Esophagus muscularis mucosa (tissue), 4 donors: Measurements from ENCODE around the gene SLC4A2. TPM values are rescaled to one million over a fixed set of nuclear protein-coding genes. Genes with fewer than 3 reads are reported as not detected.

Source experiments
- DNase-seq: peaks from one replicate; pipeline ENCODE4 v3.0.0-alpha.2; 2017; ENCODE audit errors: extremely low spot score
- H3K27ac ChIP-seq, 4 donors: fragments of 200-600 bp; sonication (generic); replicated peaks in 1 of 4; 1 replicate in 3 of 4; 2 replicates in 1 of 4; pipeline ENCODE4 v1.5.1; 2016 to 2019; ENCODE audit warnings: mild to moderate bottlenecking in 1 of 4
- H3K27me3 ChIP-seq, 4 donors: fragments of 200-600 bp; sonication (generic); one replicate each; pipeline versions ENCODE4 v1.5.1 to v1.6.0; 2016 to 2019
- H3K36me3 ChIP-seq, 4 donors: fragments of 200-600 bp; sonication (generic); one replicate each; pipeline ENCODE4 v1.5.1; 2016 to 2019
- H3K4me1 ChIP-seq, 4 donors: fragments of 200-600 bp; sonication (generic); one replicate each; pipeline ENCODE4 v1.5.1; 2016 to 2019
- H3K4me3 ChIP-seq, 4 donors: fragments of 200-600 bp; sonication (generic); 1 replicate in 2 of 4; 2 replicates in 2 of 4; pipeline ENCODE4 v1.5.1; 2016 to 2019; ENCODE audit warnings: mild to moderate bottlenecking in 4 of 4, moderate library complexity in 1 of 4
- H3K9me3 ChIP-seq, 4 donors: fragments of 200-600 bp; sonication (generic); 1 replicate in 3 of 4; 2 replicates in 1 of 4; pipeline ENCODE4 v1.5.1; 2016 to 2019
- EP300 ChIP-seq: sonication (generic); formaldehyde crosslinking; IDR thresholded peaks from one replicate; pipeline ENCODE4 v1.6.1; 2017; ENCODE audit warnings: antibody characterized with exemption
- POLR2A ChIP-seq: fragments of 450-650 bp; IDR thresholded peaks from one replicate; pipeline ENCODE4 v1.6.1; 2017; ENCODE audit warnings: antibody characterized with exemption, moderate library complexity, mild to moderate bottlenecking, low read depth
- POLR2AphosphoS5 ChIP-seq, 2 donors: sonication (generic); formaldehyde crosslinking; IDR thresholded peaks; one replicate each; pipeline ENCODE4 v1.6.1; 2017; ENCODE audit warnings: antibody characterized with exemption in 2 of 2
- WGBS: methylation state at CpG from one replicate; pipeline ENCODE4 v1.1.5; 2018; 5-methylcytosine and 5-hydroxymethylcytosine counted together
- intact Hi-C: fragments of 100-400 bp; cut with DNase I; formaldehyde crosslinking; loops from one replicate; pipeline ENCODE4 v1.15.1; 2023
- total RNA-seq, 4 donors: library from RNA; depleted of rRNA; stranded (reverse); fragments of >200 nt; gene quantifications; one replicate each; pipeline versions ENCODE4 v1.1.0 to v1.2.1, GENCODE V29; 2016
- TF ChIP-seq, protein P1 (sequence below), 3 experiments: fragments of 200-600 bp in 2 of 3; fragments of 450-650 bp in 1 of 3; sonication (generic) in 2 of 3; IDR thresholded peaks; one replicate each; pipeline ENCODE4 v1.5.1; 2017 to 2019; ENCODE audit warnings: antibody characterized with exemption in 3 of 3, mild to moderate bottlenecking in 2 of 3, moderate library complexity in 1 of 3

Gene SLC4A2
- total RNA-seq, 4 donors from 2014 or later, result 96.8 to 165 (median 122) TPM

- no peak for TF ChIP-seq EP300
- TF ChIP-seq POLR2AphosphoS5 (IDR thresholded peaks at IDR 0.05), result peak; percentile 74 to 82
- peak; percentile 48 for TF ChIP-seq POLR2A
- TF ChIP-seq, protein P1, sequence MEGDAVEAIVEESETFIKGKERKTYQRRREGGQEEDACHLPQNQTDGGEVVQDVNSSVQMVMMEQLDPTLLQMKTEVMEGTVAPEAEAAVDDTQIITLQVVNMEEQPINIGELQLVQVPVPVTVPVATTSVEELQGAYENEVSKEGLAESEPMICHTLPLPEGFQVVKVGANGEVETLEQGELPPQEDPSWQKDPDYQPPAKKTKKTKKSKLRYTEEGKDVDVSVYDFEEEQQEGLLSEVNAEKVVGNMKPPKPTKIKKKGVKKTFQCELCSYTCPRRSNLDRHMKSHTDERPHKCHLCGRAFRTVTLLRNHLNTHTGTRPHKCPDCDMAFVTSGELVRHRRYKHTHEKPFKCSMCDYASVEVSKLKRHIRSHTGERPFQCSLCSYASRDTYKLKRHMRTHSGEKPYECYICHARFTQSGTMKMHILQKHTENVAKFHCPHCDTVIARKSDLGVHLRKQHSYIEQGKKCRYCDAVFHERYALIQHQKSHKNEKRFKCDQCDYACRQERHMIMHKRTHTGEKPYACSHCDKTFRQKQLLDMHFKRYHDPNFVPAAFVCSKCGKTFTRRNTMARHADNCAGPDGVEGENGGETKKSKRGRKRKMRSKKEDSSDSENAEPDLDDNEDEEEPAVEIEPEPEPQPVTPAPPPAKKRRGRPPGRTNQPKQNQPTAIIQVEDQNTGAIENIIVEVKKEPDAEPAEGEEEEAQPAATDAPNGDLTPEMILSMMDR (IDR thresholded peaks at IDR 0.05), result peak; percentile 42 to 54 (median 49)
- Histone ChIP-seq H3K27ac (peak within 1 kb of the TSS; percentile 80 to 88 (median 84)), H3K4me3 (peak within 1 kb of the TSS; percentile 69 to 91 (median 74)), H3K27me3 (peaks cover 0 to 1% (median 0%) of the 10 kb centered on the region in 4 donors), H3K36me3 (peaks cover 0 to 22% (median 4%) of the 10 kb centered on the region in 4 donors), H3K4me1 (peaks cover 7 to 27% (median 19%) of the 10 kb centered on the region in 4 donors), H3K9me3 (no peaks in the 10 kb centered on the region)
- peak; percentile 99 for DNase-seq
- intact Hi-C loops, result loop anchor here (5.0 kb wide), 2 partner anchors 34 to 84 kb away; no protein-coding TSS in a partner anchor
- under 1% methylated on average over 19 of the region's 53 CpGs for WGBS
Observed at GRCh38 chr7:151028131-151028947, 31.1 kb upstream of the SLC4A2 start, which contains the start of gene ABCB8. Gene ABCB8 (plus strand): TSS chr7:151028450. CDS start chr7:151028516, 66 bp downstream.

- no peak for DNase-seq
- no peaks in the 10 kb centered on the region for H3K9me3 ChIP-seq
- no peaks in the 10 kb centered on the region for H3K27me3 ChIP-seq
- no peak for TF ChIP-seq EP300
- no peak for TF ChIP-seq POLR2A
- TF ChIP-seq, protein P1 (IDR thresholded peaks at IDR 0.05), result no peak
- TF ChIP-seq POLR2AphosphoS5 (IDR thresholded peaks at IDR 0.05), result no peak
- H3K4me3 ChIP-seq, result peak overlapping the region; percentile 69 to 91 (median 74)
- peaks cover 0 to 29% (median 7%) of the 10 kb centered on the region in 4 donors for H3K36me3 ChIP-seq
- 63% methylated on average over 17 of the region's 17 CpGs for WGBS
- intact Hi-C loops, result loop anchor here (5.0 kb wide), 2 partner anchors 33 to 83 kb away; no protein-coding TSS in a partner anchor
- H3K4me1 ChIP-seq, result peaks cover 7 to 27% (median 19%) of the 10 kb centered on the region in 4 donors
- H3K27ac ChIP-seq, result peak overlapping the region; percentile 80 to 88 (median 84)
Observed at GRCh38 chr7:151028948-151029501, 30.4 kb upstream of the SLC4A2 start.

DNA sequence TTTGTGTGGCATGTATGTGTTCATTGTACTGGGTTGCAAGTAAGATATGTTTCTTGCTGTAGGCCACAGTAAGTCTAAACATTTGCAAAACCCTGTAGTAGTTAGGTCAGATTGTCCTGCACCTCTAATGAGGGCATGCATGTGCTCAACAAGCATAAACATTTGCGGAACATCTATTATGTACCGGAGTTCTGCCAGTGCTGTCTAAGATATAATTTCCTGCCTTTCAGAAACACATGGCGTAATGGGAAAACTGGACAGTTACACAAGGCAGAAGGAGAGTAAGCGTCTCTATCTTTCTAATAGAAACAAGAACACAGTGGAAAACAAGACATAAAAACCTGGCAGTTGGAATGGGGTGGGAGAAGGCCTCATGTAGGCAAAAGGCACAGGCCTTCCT, 28.4 kb upstream of the SLC4A2 start:
- DNase-seq, result no peak
- Histone ChIP-seq H3K27ac (no peak overlapping the region), H3K4me1 (peaks cover 12 to 27% (median 19%) of the 10 kb centered on the region in 4 donors), H3K27me3 (no peaks in the 10 kb centered on the region), H3K36me3 (peaks cover 12 to 49% (median 23%) of the 10 kb centered on the region in 4 donors), H3K9me3 (no peaks in the 10 kb centered on the region), H3K4me3 (no peak overlapping the region)
- intact Hi-C loops, result no loop called here
- 93% methylated on average over 4 of the region's 4 CpGs for WGBS
- TF ChIP-seq POLR2A, result no peak
- no peak for TF ChIP-seq POLR2AphosphoS5 (IDR thresholded peaks at IDR 0.05)
- TF ChIP-seq EP300, result no peak
- TF ChIP-seq, protein P1 (IDR thresholded peaks at IDR 0.05), result no peak

DNA sequence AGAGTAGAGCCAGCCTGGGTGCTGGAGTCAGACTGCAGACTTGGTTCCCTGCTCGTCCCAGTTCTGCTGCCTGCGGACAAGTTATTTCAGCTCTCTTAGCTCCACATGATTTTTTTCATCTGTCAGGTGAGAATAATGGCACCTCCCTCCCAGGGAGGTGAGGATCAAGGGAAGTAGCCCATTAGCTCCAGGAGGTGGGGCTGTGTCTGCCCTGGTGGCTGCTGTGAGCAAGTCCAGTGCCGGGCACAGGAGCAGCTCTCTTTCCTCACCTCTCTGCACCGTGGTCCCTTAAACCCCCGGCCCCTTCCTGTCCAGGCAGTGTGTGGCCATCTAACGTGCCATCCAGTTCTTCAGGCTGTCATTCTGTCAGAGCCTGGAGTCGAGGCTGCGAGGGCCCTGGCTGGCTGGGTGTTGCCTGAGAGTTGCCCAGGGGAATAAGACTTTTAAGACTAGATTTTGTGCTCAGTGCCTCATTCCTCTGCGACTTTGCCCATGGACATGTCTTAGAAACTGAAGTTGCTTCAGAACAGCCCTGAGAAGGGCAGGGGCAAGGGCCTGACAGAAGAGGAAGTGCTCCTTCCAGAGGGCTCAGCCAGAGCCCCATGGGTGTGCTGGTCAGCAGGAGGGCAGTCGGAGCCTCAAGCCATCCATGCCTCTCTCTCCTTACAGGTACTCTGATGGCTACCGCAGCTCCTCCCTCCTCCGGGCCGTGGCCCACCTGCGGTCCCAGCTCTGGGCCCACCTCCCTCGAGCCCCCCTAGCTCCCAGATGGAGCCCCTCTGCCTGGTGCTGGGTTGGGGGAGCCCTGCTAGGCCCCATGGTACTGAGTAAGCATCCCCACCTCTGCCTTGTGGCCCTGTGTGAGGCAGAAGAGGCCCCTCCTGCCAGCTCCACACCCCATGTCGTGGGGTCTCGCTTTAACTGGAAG, 26.2 kb upstream of the SLC4A2 start:
- intact Hi-C loops, result no loop called here
- Histone ChIP-seq H3K9me3 (no peaks in the 10 kb centered on the region), H3K4me3 (no peak overlapping the region), H3K27me3 (no peaks in the 10 kb centered on the region), H3K36me3 (peaks cover 24 to 69% (median 40%) of the 10 kb centered on the region in 4 donors), H3K27ac (no peak overlapping the region), H3K4me1 (peaks cover 12 to 21% (median 14%) of the 10 kb centered on the region in 4 donors)
- TF ChIP-seq, protein P1 (IDR thresholded peaks at IDR 0.05), result no peak
- TF ChIP-seq POLR2AphosphoS5 (IDR thresholded peaks at IDR 0.05), result no peak
- TF ChIP-seq EP300, result no peak
- TF ChIP-seq POLR2A, result no peak
- 83% methylated on average over 12 of the region's 17 CpGs for WGBS
- no peak for DNase-seq
